OCI-LY7 (cell line): ENCODE results near the gene ALG8. TPM values are rescaled to one million over a fixed set of nuclear protein-coding genes. Genes with fewer than 3 reads are reported as not detected.
A peak's percentile ranks its signal among the peaks of the same experiment; 100 is the strongest.

ENCODE experiments used
- BruUV-seq: library from RNA; stranded (reverse); fragments of 400-500 nt; replicated peaks from 2 replicates; lab custom pipeline; 2021; lab: Mats Ljungman, UMichigan
- CTCF ChIA-PET: fragments of 300-600 bp; sonication (Branson Sonifier 250); formaldehyde crosslinking; loops from one replicate; lab custom pipeline; 2022; ENCODE audit warnings: antibody characterized with exemption; ENCODE audit not compliant: unreplicated experiment; lab: Charles Lee
- POLR2A ChIA-PET: fragments of 300-600 bp; sonication (Branson Sonifier 250); formaldehyde crosslinking; loops from one replicate; lab custom pipeline; 2022; ENCODE audit warnings: antibody characterized with exemption; lab: Charles Lee
- DNase-seq: peaks from one replicate; pipeline ENCODE4 v3.0.0-alpha.2; 2015; ENCODE audit warnings: low spot score
- H2AFZ ChIP-seq: fragments of 200-600 bp; sonication (generic), shearing (Covaris generic); 2 replicates; pipeline ENCODE4 v1.6.1; 2014; ENCODE audit warnings: mild to moderate bottlenecking, antibody characterized with exemption, low read length, moderate library complexity
- H3K27ac ChIP-seq: fragments of 200-600 bp; sonication (generic); 2 replicates; pipeline ENCODE4 v1.5.1; 2014; ENCODE audit warnings: mixed run types, low read depth, mild to moderate bottlenecking, moderate library complexity, low read length, inconsistent platforms; ENCODE audit not compliant: poor library complexity, severe bottlenecking
- H3K36me3 ChIP-seq: fragments of 200-600 bp; sonication (generic); 2 replicates; pipeline ENCODE4 v1.6.1; 2014; ENCODE audit warnings: mild to moderate bottlenecking, antibody characterized with exemption, low read length, moderate library complexity, mixed read lengths; ENCODE audit not compliant: insufficient read depth
- H3K4me1 ChIP-seq: fragments of 200-600 bp; sonication (generic); 2 replicates; pipeline ENCODE4 v1.5.1; 2014; ENCODE audit warnings: mild to moderate bottlenecking, low read length; ENCODE audit not compliant: insufficient read depth, poor library complexity, severe bottlenecking
- H3K4me2 ChIP-seq: fragments of 200-600 bp; sonication (generic); 2 replicates; pipeline ENCODE4 v1.6.1; 2014; ENCODE audit warnings: mild to moderate bottlenecking, low read length
- H3K4me3 ChIP-seq: fragments of 200-600 bp; sonication (generic); 2 replicates; pipeline ENCODE4 v1.5.1; 2014; ENCODE audit warnings: mild to moderate bottlenecking, low read depth, low read length; ENCODE audit not compliant: poor library complexity, severe bottlenecking
- H3K79me2 ChIP-seq: fragments of 200-600 bp; sonication (generic); 2 replicates; pipeline ENCODE4 v1.6.1; 2016; ENCODE audit warnings: low read depth, mild to moderate bottlenecking, low read length, moderate library complexity, mixed read lengths; ENCODE audit not compliant: insufficient read depth
- H3K9me2 ChIP-seq: fragments of 200-600 bp; sonication (generic); 2 replicates; pipeline ENCODE4 v1.6.1; 2016; ENCODE audit warnings: mild to moderate bottlenecking, low read length, mixed read lengths; ENCODE audit not compliant: insufficient read depth
- H3K9me3 ChIP-seq: fragments of 200-600 bp; sonication (generic); 2 replicates; pipeline ENCODE4 v1.6.1; 2014; ENCODE audit warnings: mild to moderate bottlenecking, mixed run types, low read length, mixed read lengths
- H4K20me1 ChIP-seq: fragments of 200-600 bp; sonication (generic); 2 replicates; pipeline ENCODE4 v1.6.1; 2014; ENCODE audit warnings: mild to moderate bottlenecking, antibody characterized with exemption, low read length, moderate library complexity, mixed read lengths; ENCODE audit not compliant: insufficient read depth
- CTCF ChIP-seq: fragments of 200-600 bp; sonication (generic); conservative IDR thresholded peaks from 2 replicates; pipeline ENCODE4 v1.5.1; 2014; ENCODE audit warnings: mild to moderate bottlenecking, antibody characterized with exemption, low read length, moderate library complexity, mixed read lengths
- EZH2phosphoT487 ChIP-seq: fragments of 200-600 bp; sonication (generic); IDR thresholded peaks from 2 replicates; pipeline ENCODE4 v1.6.1; 2018; ENCODE audit warnings: low read depth, borderline replicate concordance, mild to moderate bottlenecking, mixed run types, antibody characterized with exemption, low read length, moderate library complexity, mixed read lengths
- intact Hi-C: fragments of 100-400 bp; cut with micrococcal nuclease; formaldehyde crosslinking; loops from one replicate; pipeline ENCODE4 v1.10.0; 2022; ENCODE audit not compliant: unreplicated experiment
- total RNA-seq, 2 experiments: library from RNA; depleted of rRNA in 1 of 2; stranded (reverse); fragments of >200 nt in 1 of 2; shearing (Covaris generic) in 1 of 2; gene quantifications; 2 replicates each; pipeline ENCODE4 v1.2.3, GENCODE V29; 2014 to 2022

The ALG8 gene
- total RNA-seq, 2 experiments from 2014 or later, result 42.5 to 66.1 TPM

- TF ChIP-seq CTCF, result no peak
- no peak for TF ChIP-seq EZH2phosphoT487
- H3K4me1 ChIP-seq, result peaks cover 24% of the 10 kb centered on the region
- POLR2A ChIA-PET, result interaction anchor here (1.7 kb wide), 1 partner anchor 193 kb away, joined by 5 read pairs; no protein-coding TSS in a partner anchor
- H3K36me3 ChIP-seq, result no peaks in the 10 kb centered on the region
- BruUV-seq, result no TSS peak
- intact Hi-C loops, result loop anchor here (1.0 to 2.0 kb wide), 3 partner anchors 35 to 193 kb away; partner anchors contain the start of genes ALG8 and INTS4
- no peaks in the 10 kb centered on the region for H3K79me2 ChIP-seq
- peak overlapping the region; percentile 79 for H3K4me3 ChIP-seq
- no peaks in the 10 kb centered on the region for H3K9me3 ChIP-seq
- peak overlapping the region; percentile 84 for H3K4me2 ChIP-seq
- no peaks in the 10 kb centered on the region for H4K20me1 ChIP-seq
- H3K27ac ChIP-seq, result no peak overlapping the region
- no peak for DNase-seq
- no peaks in the 10 kb centered on the region for H3K9me2 ChIP-seq
- CTCF ChIA-PET, result no interaction called here
- peak overlapping the region; percentile 83; the same call in 1 of the 2 replicates for H2AFZ ChIP-seq
Measured at GRCh38 chr11:78187366-78188285, 48.2 kb upstream of the ALG8 start.

GRCh38 chr11:78181185-78181584, 41.8 kb upstream of the ALG8 start:
- H3K9me2 ChIP-seq, result no peaks in the 10 kb centered on the region
- BruUV-seq, result no TSS peak
- no peak overlapping the region for H3K4me3 ChIP-seq
- TF ChIP-seq EZH2phosphoT487, result no peak
- TF ChIP-seq CTCF, result no peak
- H3K27ac ChIP-seq, result no peak overlapping the region
- intact Hi-C loops, result no loop called here
- H3K79me2 ChIP-seq, result no peaks in the 10 kb centered on the region
- no peak for DNase-seq
- H3K4me1 ChIP-seq, result no peaks in the 10 kb centered on the region
- no peaks in the 10 kb centered on the region for H3K9me3 ChIP-seq
- H3K4me2 ChIP-seq, result no peak overlapping the region
- POLR2A ChIA-PET, result no interaction called here
- H2AFZ ChIP-seq, result no peak overlapping the region
- H4K20me1 ChIP-seq, result no peaks in the 10 kb centered on the region
- CTCF ChIA-PET, result no interaction called here
- H3K36me3 ChIP-seq, result no peaks in the 10 kb centered on the region

GRCh38 chr11:78180751-78181150, 41.3 kb upstream of the ALG8 start:
- CTCF ChIA-PET, result no interaction called here
- TF ChIP-seq CTCF, result no peak
- TF ChIP-seq EZH2phosphoT487, result no peak
- no peaks in the 10 kb centered on the region for H3K4me1 ChIP-seq
- no TSS peak for BruUV-seq
- H3K4me2 ChIP-seq, result no peak overlapping the region
- no peaks in the 10 kb centered on the region for H3K9me3 ChIP-seq
- no peak for DNase-seq
- no peaks in the 10 kb centered on the region for H3K9me2 ChIP-seq
- intact Hi-C loops, result no loop called here
- POLR2A ChIA-PET, result no interaction called here
- no peaks in the 10 kb centered on the region for H4K20me1 ChIP-seq
- no peaks in the 10 kb centered on the region for H3K36me3 ChIP-seq
- no peak overlapping the region for H2AFZ ChIP-seq
- H3K79me2 ChIP-seq, result no peaks in the 10 kb centered on the region
- no peak overlapping the region for H3K27ac ChIP-seq
- H3K4me3 ChIP-seq, result no peak overlapping the region
